GM19397 (cell line): ENCODE measurements around the gene PARD3B.

Experiments
- ATAC-seq: cut with Tn5 transposase; IDR thresholded peaks from one replicate; pipeline ENCODE4 v1.9.1; 2021; ENCODE audit warnings: mild to moderate bottlenecking, moderate library complexity; ENCODE audit not compliant: unreplicated experiment

Gene PARD3B

GRCh38 chr2:204586444-204587180, 41.3 kb downstream of the PARD3B start:
- no peak for ATAC-seq

DNA sequence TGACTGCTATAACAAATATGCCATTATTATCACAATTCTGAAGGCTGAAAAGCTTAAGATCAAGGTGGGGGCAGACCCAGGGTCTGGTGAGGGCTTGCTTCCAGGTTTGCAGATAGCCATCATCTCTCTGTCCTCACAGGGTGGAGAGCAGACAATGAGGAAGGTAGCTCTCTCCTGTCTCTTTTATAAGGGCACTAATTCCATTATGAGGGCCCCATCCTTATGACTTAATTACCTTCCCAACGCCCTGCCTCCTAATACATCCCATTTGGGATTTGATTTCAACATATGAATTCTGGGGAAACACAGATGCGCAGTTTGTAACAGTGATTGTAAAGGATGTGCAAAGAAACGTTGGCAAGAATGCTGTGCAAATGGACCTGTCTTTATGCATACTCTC, 44.8 kb downstream of the PARD3B start:
- ATAC-seq, result no peak

GRCh38 chr2:204591225-204591624, 46.0 kb downstream of the PARD3B start:
- ATAC-seq, result no peak

GRCh38 chr2:204604061-204604460, 58.8 kb downstream of the PARD3B start:
- ATAC-seq, result no peak

GRCh38 chr2:204608237-204608939, 63.1 kb downstream of the PARD3B start:
- no peak for ATAC-seq

DNA sequence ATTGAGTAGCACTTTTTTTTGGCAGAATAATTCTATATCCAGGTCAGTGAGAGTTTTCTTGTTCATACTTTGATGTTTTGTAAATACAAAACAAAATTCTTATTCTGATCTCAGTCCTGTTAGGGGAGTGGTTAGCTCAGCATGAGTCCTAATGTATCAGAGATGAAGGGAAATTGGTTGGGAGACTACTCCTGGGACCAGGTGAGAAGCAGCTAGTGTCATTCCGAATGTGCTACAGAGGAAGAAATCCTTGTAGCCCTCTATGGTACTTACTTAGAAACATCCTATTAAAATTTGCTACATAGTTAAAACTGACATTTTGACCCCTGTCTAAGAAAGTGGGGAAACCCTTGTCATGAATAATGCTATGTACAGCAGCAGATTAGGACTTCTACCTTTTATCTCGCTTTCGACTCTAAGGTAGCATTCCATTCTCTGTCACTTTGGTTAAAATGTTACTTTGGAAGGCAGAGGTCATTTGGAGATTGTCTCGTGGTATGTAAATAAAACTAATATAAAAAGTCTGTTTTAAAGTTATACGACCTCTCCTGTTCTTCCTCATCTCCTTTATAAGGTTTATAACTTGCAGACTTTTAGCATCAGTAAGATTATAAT, 65.8 kb downstream of the PARD3B start:
- no peak for ATAC-seq

DNA sequence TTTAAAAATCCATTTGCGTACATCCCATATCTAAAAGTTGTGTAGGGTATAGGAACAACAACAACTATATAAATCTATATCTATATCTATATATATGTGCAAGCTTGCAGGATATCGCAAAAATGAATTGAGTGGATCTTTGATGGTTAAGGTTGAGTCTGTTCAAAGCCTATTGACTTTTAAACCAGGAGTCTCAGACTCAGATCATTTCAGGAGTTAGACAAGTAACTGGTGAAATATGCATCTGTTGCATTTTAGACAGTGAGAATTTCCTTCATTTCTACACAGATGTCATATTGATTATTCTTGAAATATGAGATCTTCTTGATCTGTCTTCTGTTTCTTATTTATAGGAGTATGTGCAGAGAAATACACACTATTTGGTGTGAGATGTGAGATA, 66.5 kb downstream of the PARD3B start:
- no peak for ATAC-seq

- ATAC-seq, result no peak
These were observed 68.4 kb downstream of the PARD3B start for GRCh38 chr2:204613635-204614034.

GRCh38 chr2:204615456-204615855, 70.2 kb downstream of the PARD3B start:
- ATAC-seq, result no peak

DNA sequence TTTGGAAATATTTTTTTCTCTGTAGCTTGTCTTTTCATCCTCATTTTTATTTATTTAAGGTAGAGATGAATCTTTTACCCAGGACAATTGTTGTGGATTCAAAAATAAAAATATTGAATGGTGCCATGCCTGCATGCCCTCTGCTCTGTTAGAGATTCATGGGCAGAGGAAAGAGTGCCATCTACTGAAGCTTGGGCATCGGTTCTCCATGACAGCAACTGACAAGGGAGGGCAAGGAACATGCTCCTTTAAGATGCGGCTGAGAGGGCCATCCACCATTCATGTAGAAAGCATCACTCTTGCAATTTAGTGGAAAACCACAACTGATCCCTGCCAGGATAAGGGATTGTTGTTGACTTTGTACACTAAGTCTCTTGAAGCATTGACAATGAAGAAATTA, 79.9 kb downstream of the PARD3B start:
- no peak for ATAC-seq

- no peak for ATAC-seq
These were observed 83.8 kb downstream of the PARD3B start for GRCh38 chr2:204628926-204629712.

DNA sequence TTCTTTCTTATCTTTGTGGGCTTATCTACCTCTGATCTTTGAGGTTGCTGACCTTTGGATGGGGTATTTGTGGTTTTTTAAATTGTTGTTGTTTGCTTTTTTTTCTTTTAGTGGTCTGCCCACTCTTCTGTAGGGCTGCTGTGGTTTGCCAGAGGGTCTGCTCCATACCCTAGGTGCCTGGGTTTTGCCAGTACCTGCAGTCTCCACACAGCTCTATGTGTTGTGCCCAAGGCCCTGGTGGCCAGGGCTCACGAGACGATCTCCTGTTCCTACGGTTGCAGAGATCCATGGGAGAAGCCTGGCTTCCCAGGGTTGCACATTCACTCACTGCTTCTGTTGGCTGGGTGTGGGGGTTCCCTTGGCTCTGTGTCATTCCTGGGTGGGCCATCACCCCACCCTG, 87.1 kb downstream of the PARD3B start:
- ATAC-seq, result no peak

DNA sequence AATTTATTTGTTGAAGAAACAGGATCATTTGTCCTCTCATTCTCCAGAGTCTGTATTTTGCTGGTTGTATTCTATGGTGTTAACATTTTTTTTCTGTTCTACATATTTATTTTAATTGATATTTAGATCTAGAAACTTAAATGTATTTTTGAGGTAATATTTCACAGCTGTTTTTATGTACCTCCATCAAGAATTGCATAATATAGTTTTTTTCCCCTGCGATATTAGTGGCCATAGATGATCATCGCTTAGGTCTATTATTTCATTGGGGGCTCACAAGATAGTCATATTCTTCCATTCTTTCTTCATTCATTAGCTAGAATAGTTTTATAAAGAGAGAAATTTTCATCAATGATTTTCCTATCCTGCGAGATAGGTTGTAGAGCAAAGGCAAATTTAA, 89.3 kb downstream of the PARD3B start:
- ATAC-seq, result no peak

GRCh38 chr2:204635478-204635877, 90.2 kb downstream of the PARD3B start:
- ATAC-seq, result no peak

DNA sequence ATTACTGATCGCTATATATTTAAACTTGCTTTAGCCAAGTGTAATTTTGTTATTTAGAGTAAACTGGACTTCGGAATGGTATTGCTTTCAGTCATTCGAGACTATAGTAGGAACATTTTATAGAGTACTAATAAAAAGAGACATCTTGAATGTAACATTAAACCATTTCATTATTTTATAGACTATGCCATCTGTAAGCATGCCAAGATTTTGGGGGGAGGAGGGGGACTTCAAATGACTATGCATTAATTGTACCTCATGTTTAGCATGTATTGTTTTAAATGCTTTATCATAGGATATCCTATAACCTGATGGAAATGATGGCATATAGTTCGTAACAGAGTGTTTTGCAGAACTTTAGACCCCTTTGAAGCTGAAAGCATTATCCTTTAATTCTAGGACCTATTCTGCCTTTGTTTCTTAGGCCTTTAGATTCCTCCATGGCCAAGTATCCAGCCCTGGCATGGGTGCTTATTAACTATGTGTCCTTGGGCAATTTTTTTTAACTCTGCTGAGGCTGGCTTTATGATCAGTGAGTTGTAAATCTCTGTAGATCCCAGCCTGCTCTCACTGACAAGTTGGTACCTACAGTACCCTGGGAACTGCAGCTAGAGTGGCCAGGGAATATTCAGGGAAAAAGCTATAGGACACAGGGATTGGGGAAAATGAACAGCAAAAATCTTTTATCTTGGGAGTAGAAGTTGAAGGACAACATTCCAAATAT, 93.4 kb downstream of the PARD3B start:
- no peak for ATAC-seq

- ATAC-seq, result no peak
These were observed 98.1 kb downstream of the PARD3B start for GRCh38 chr2:204643326-204643725.

DNA sequence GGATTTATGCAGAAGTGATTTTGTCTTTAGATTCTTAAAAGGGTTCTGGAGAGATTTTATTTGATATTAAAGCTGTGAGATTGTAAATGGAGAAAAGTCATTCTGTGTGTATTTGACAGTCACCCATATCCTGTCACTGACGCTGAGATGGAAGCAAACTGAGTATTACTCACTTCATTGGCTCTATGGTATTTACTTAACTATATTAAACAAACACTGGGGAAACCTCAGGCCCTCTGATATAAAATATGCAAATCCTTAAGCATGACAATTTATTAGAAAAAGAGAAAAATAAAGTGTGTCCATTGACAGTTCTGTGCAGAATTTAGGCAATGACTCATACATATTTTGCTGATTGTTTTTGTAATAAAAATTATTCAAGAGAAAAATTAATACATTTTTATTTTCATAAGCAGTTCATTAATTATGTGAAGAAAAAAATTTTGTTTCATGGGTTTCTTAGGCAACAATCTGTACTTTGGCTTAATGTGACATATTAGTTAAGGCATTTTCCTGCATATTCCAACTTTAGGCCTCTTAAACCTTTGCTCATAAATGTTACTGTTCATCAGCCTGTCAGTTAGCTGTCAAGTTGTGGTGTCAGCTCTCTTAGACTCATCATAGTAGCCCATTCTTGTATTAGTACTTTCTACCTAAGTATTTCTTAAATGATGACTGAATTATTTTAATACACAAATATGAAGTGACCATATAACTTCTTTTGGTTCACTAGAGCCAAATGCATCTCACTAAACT, 99.9 kb downstream of the PARD3B start:
- no peak for ATAC-seq

- no peak for ATAC-seq
These were observed 102.4 kb downstream of the PARD3B start for GRCh38 chr2:204647626-204648025.

DNA sequence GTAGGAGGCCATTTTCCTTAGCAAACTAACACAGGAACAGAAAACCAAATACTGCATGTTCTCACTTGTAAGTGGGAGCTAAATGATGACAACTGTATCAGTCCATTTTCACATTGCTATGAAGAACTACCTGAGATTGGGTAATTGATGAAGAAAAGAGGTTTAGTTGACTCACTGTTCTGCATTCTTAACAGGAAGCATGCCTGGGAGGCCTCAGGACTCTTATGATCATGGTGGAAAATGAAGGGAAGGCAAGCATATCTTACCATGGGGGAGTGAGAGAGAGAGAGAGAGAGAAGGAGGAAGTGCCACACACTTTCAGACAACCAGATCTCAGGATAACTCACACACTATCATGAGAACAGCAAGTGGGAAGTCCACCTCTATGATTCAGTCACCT, 105.3 kb downstream of the PARD3B start:
- no peak for ATAC-seq

GRCh38 chr2:204652063-204652462, 106.8 kb downstream of the PARD3B start:
- ATAC-seq, result no peak
